Inferior parietal cortex (tissue), 1 donor: ENCODE data around the gene TRA2B.
"Not testable (repeated sequence)": the region's sequence is repeated elsewhere in the genome, so short reads cannot be mapped to it uniquely, and the experiment has no call there.

ENCODE experiments used
- DNase-seq: peaks from one replicate; pipeline ENCODE4 v3.0.0-alpha.2; 2016; ENCODE audit errors: extremely low spot score

The TRA2B gene

GRCh38 chr3:185927501-185928200 lies 10.2 kb downstream of the TRA2B start:
- no peak for DNase-seq

GRCh38 chr3:185926445-185926844 lies 11.4 kb downstream of the TRA2B start:
- DNase-seq: no peak

GRCh38 chr3:185925353-185925752 lies 12.5 kb downstream of the TRA2B start:
- DNase-seq: no peak

GRCh38 chr3:185924375-185924774 lies 13.4 kb downstream of the TRA2B start:
- no peak for DNase-seq

- no peak for DNase-seq
These were observed 17.6 kb downstream of the TRA2B start for GRCh38 chr3:185920184-185920583.

GRCh38 chr3:185916042-185916833 lies 21.6 kb downstream of the TRA2B start:
- no peak for DNase-seq

- no peak for DNase-seq
These were observed 22.2 kb downstream of the TRA2B start for GRCh38 chr3:185915642-185916041.

GRCh38 chr3:185914911-185915629 lies 22.7 kb downstream of the TRA2B start:
- no peak for DNase-seq

GRCh38 chr3:185912929-185913901 lies 24.6 kb downstream of the TRA2B start:
- no peak for DNase-seq

GRCh38 chr3:185912512-185912911 lies 25.3 kb downstream of the TRA2B start:
- no peak for DNase-seq

- DNase-seq: not testable (repeated sequence)
These were observed 26.8 kb downstream of the TRA2B start for GRCh38 chr3:185911076-185911448.

GRCh38 chr3:185910322-185911075 lies 27.3 kb downstream of the TRA2B start:
- not testable (repeated sequence) for DNase-seq

- DNase-seq: not testable (repeated sequence)
These were observed 27.9 kb downstream of the TRA2B start for GRCh38 chr3:185909913-185910312.

- no peak for DNase-seq
These were observed 37.6 kb downstream of the TRA2B start for GRCh38 chr3:185900228-185900627.

GRCh38 chr3:185896636-185897035 lies 41.2 kb downstream of the TRA2B start:
- no peak for DNase-seq

- no peak for DNase-seq
These were observed 50.7 kb downstream of the TRA2B start for GRCh38 chr3:185887066-185887465.

- no peak for DNase-seq
These were observed 53.2 kb downstream of the TRA2B start for GRCh38 chr3:185884641-185885040.

GRCh38 chr3:185881926-185882325 lies 55.9 kb downstream of the TRA2B start:
- DNase-seq: no peak

- no peak for DNase-seq
These were observed 57.2 kb downstream of the TRA2B start for GRCh38 chr3:185880600-185880999.

- no peak for DNase-seq
These were observed 58.9 kb downstream of the TRA2B start for GRCh38 chr3:185878920-185879319.

- DNase-seq: no peak
These were observed 63.7 kb downstream of the TRA2B start for GRCh38 chr3:185874119-185874518.
